GM18526 (cell line): Measurements from ENCODE around the gene ROCK1.

Source experiments
- POLR2A ChIP-seq: IDR thresholded peaks from 3 replicates; pipeline ENCODE4 v1.6.1; 2011; ENCODE audit not compliant: insufficient read length; ENCODE audit errors: extremely low read depth

Gene ROCK1

GRCh38 chr18:21074336-21075323 lies 37.0 kb downstream of the ROCK1 start:
- TF ChIP-seq POLR2A = no peak

GRCh38 chr18:21073180-21073579 lies 38.4 kb downstream of the ROCK1 start:
- no peak for TF ChIP-seq POLR2A

DNA sequence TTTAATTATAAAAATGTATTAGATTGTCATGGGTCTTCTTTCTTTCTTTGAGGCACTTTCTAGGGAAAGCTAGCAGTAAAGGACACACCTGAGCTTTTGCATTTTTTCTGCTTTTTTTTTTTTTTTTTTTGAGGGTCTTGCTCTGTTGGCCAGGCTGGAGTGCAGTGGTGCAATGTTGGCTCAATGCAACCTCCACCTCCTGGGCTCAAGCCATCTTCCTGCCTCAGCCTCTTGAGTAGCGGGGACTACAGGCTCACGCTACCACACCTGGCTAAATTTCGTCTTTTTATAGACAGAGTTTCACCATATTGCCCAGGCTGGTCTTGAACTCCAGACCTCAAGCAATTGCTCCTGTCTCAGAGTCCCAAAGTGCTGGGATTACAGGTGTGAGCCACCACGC lies 40.5 kb downstream of the ROCK1 start:
- no peak for TF ChIP-seq POLR2A

- no peak for TF ChIP-seq POLR2A
Observed at GRCh38 chr18:21069468-21069867, 42.1 kb downstream of the ROCK1 start.

GRCh38 chr18:21064347-21064746 lies 47.3 kb downstream of the ROCK1 start:
- no peak for TF ChIP-seq POLR2A

DNA sequence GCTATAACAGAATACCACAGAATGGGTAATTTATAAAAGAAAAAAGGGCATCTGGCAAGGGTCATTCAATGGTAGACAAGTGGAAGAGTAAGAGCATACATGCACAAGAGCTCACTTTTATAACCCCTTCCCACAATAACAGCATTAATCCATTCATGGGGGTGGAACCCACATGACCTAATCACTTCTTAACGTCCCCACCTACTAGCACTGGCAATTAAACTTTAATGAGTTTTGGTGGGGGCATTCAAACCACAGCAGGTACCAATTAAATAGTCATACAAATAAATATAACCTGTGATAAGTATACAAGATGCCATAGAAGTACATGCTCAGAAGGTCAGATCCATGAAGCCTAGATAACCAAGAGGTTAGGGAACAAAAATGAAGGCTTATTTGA lies 48.6 kb downstream of the ROCK1 start:
- no peak for TF ChIP-seq POLR2A

- TF ChIP-seq POLR2A = no peak
Observed at GRCh38 chr18:21057112-21057511, 54.5 kb downstream of the ROCK1 start.

DNA sequence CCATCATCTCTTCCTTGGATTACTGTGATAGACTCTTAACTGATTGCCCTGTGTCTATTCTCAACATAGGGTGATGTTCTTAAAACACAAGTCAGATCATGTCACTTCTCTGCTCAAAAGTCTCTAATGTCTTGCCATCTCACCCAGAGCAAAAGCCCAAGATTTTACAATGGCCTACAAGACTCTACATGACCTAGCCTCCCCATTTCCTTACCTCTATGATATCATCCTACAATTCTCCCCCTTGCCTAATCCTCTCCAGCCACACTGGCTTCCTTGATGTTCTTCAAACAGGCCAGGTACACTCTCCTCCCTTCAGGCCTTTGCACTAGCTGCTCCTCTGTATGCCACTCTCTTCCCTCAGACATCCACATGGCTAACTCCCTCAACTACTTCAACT lies 55.1 kb downstream of the ROCK1 start:
- no peak for TF ChIP-seq POLR2A

DNA sequence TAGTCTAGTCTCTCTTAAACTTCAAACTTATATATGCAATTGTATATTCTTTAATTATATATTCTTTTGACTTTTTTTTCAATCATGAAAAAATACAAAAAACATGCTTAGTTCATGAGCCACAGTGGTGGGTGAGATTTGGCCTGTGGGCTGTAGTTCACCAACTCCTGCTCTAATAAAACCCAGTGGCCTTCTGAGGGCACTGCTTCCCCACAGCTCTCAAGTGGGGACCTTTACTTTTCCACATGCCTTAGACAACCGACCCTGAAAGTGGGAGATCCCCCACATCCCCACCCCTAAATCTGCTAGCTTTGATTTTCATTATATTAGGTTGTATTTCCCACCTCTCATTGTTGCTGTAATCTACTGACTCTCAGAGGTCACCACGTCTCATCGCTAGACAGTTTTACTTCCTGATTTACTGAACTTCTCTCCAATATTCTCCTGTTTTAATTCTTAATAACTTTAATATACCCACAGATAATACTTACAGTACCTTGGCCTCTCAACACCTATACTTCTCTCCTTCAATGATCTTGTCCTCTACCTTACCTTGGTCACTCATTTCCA lies 57.3 kb downstream of the ROCK1 start:
- no peak for TF ChIP-seq POLR2A

DNA sequence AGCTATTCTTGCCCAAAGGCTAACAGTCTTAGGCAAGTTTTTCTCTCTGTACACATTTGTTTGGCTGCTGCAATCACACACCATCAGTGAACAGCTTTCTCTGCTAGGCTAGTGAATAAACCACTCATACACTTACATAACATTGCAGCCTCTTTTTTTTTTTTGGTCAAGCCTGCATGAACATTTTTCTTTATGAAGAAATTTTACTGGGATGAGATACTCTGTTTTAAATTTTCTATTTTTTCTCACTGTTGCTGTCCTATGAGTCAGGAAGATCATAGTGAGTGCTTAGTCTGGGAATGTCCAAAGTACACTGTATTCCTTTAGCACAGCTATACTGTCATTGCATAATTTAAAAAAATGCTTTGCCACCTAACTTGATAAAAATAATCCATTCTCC lies 58.5 kb downstream of the ROCK1 start:
- TF ChIP-seq POLR2A = no peak

GRCh38 chr18:21052385-21052784 lies 59.2 kb downstream of the ROCK1 start:
- no peak for TF ChIP-seq POLR2A

- no peak for TF ChIP-seq POLR2A
Observed at GRCh38 chr18:21051620-21052019, 60.0 kb downstream of the ROCK1 start.

GRCh38 chr18:21049306-21049705 lies 62.3 kb downstream of the ROCK1 start:
- no peak for TF ChIP-seq POLR2A

DNA sequence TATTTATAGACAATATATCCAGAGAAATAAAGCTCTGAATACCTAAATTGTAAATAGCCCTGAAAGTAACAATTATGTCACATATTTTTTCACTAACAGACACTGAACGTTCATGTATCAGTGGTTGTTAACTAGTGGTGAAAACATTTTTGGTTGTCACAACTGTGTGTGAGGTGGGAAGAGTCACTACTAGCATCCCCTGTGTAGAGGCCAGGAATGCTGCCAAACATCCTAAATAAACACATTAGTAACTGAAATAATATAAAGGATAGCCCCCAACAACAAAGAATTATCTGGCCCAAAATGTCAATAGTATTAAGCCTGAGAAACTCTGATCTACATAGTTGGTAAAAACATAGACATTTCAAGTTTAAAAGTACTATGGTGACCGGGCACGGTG lies 64.5 kb downstream of the ROCK1 start:
- TF ChIP-seq POLR2A = no peak

- no peak for TF ChIP-seq POLR2A
Observed at GRCh38 chr18:21040466-21040865, 71.1 kb downstream of the ROCK1 start.

GRCh38 chr18:21038201-21038600 lies 73.4 kb downstream of the ROCK1 start:
- TF ChIP-seq POLR2A = no peak
